GM12873 (cell line): ENCODE measurements around the gene MIB2.

Experiments
- TF ChIP-seq, protein P1 (sequence below): IDR thresholded peaks from 2 replicates; pipeline ENCODE4 v1.5.1; 2012; ENCODE audit warnings: low read depth, mild to moderate bottlenecking, moderate library complexity, low read length, control low read depth; ENCODE audit not compliant: insufficient read depth; ENCODE audit errors: missing control alignments

MIB2 gene

DNA sequence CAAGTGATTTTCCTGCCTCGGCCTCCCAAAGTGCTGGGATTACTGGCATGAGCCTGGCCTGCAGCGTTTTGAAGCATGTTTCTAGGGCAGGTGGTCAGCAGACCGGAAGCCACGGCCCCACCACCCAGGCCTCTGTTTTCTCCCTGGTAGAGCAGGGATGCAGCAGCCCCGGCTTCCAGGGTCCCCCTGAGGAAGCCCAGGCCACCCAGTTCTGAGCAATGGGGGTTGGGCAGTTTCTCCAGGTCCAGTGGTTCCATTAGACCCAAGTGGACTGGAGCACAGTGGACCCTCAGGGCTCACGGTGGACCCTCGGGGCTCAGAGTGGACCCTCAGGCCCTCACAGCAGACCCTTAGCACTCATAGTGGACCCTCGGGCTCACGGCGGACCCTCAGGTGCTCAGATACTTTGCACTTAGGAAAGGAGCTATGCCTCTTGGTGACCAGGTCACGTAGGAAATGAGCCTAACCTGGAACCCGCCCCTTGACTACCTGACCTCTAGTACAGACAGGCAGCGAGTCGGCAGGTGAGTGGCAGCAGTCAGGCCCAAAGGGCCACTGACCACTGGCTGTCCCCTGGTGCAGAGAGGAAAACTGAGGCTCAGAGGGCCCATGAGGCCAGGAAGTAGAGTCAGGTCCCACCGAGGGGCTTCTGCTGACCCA lies 10.8 kb upstream of the MIB2 start:
- TF ChIP-seq, protein P1, sequence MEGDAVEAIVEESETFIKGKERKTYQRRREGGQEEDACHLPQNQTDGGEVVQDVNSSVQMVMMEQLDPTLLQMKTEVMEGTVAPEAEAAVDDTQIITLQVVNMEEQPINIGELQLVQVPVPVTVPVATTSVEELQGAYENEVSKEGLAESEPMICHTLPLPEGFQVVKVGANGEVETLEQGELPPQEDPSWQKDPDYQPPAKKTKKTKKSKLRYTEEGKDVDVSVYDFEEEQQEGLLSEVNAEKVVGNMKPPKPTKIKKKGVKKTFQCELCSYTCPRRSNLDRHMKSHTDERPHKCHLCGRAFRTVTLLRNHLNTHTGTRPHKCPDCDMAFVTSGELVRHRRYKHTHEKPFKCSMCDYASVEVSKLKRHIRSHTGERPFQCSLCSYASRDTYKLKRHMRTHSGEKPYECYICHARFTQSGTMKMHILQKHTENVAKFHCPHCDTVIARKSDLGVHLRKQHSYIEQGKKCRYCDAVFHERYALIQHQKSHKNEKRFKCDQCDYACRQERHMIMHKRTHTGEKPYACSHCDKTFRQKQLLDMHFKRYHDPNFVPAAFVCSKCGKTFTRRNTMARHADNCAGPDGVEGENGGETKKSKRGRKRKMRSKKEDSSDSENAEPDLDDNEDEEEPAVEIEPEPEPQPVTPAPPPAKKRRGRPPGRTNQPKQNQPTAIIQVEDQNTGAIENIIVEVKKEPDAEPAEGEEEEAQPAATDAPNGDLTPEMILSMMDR: no peak

DNA sequence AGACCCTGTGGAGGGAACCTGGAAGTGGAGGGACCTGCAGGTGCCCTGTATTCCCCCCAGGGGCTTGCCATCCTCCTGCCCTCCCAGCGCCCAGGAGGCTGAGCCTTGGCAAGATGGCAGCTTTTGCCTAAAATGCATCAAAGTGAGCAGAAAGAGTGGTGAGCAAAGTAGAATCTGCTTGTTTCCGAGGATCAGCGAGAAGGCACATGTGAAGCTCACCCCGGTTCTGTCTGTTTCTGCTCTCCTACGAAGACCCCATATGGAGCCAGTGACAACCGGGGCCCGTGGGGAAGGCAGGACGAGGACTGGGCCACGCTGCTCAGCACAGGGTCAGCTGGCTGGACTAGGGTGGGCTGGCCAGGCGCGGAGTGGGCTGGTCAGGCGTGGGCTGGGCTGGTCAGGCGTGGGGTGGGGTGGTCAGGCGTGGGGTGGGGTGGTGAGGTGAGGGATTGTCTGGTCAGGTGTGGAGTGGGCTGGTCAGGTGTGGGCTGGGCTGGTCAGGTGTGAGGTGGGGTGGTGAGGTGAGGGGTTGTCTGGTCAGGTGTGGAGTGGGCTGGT lies 10.2 kb upstream of the MIB2 start:
- TF ChIP-seq, protein P1: no peak

DNA sequence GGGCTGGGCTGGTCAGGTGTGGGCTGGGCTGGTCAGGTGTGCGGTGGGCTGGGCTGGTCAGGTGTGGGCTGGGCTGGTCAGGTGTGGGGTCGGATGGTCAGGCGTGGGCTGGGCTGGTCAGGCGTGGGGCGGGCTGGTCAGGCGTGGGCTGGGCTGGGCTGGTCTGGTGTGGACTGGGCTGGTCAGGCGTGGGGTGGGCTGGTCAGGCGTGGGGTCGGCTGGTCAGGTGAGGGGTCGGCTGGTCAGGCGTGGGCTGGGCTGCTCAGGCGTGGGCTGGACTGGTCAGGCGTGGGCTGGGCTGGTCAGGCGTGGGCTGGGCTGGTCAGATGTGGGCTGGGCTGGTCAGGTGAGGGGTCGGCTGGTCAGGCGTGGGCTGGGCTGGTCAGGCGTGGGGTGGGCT lies 9.6 kb upstream of the MIB2 start:
- TF ChIP-seq, protein P1: no peak

DNA sequence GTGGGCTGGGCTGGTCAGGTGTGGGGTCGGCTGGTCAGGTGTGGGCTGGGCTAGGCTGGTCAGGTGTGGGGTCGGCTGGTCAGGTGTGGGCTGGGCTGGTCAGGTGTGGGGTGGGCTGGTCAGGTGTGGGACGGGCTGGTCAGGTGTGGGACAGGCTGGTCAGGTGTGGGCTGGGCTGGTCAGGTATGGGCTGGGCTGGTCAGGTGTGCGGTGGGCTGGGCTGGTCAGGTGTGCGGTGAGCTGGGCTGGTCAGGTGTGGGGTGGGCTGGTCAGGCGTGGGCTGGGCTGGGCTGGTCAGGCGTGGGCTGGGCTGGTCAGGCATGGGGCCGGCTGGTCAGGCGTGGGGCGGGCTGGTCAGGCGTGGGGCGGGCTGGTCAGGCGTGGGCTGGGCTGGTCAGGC lies 9.1 kb upstream of the MIB2 start:
- TF ChIP-seq, protein P1: no peak

DNA sequence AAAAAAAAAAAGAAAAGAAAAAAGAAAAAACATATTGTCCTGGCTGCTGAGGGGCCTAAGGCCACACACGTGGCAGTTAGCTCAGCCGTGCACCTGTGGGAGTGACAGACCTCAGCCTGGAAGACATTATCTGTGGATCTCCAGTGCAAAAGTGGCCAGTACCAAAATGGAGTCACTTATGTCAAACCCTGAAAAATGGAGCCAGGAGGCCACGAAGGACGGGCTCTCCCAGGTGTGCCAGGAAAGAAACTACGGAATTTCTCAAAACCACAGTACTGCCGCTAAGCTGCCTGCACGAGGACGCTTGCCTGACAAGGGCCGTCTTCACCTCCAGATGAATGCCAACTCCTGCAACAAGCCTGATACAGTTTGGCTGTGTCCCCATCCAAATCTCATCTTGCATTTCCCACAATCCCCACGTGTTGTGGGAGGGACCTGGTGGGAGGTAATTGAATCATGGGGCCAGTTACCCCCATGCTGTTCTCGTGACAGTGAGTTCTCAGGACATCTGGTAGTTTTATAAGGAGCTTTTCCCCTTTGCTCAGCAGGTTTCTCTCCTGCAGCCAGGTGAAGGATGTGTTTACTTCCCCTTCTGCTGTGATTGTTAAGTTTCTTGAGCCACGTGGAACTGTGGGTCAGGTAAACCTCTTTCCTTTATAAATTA lies 5.3 kb upstream of the MIB2 start:
- TF ChIP-seq, protein P1: no peak

DNA sequence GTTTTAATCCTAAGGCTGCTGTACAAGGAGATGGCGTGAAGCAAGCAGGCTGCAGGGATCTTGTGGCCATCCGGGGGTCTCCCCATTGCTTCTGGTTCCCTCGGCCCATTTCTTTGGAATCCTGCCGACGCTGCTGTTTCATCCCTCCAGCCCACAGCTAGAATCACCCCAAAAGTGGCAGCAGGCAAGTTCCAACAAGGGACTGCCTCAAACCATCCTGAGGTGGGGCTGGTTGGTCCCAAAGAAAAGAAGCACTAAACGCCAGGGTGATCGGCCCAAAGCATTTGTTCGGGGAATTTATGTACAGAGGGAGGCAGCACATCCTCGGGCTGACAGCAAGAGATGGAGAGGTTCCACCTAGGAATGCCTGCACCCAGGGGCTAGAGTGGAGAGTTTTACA lies 4.5 kb upstream of the MIB2 start:
- TF ChIP-seq, protein P1: no peak

DNA sequence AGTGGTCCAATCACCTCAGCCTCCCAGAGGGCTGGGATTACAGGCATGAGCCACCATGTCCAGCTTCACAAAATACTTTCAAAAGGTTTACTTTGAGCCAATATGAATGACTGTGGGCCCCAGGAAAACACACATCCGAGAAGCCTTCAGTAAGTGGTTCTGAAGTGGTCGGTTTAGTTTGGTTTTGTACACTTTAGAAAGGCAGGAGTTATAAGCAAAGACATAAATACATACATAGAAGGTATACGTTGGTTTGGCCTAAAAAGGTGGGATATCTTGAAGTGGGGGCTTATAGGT lies 3.2 kb upstream of the MIB2 start:
- TF ChIP-seq, protein P1: no peak
